DMS114 treated with DMSO at 0.1 percent for 48 hours (cell line): ENCODE results near the gene OAT.
"Not testable (repeated sequence)": the region's sequence is repeated elsewhere in the genome, so short reads cannot be mapped to it uniquely, and the experiment has no call there.

ENCODE experiments used
- DNase-seq: peaks from one replicate; lab custom pipeline; 2025; ENCODE audit not compliant: unreplicated experiment; lab: John Stamatoyannopoulos, UW

The OAT gene

DNA sequence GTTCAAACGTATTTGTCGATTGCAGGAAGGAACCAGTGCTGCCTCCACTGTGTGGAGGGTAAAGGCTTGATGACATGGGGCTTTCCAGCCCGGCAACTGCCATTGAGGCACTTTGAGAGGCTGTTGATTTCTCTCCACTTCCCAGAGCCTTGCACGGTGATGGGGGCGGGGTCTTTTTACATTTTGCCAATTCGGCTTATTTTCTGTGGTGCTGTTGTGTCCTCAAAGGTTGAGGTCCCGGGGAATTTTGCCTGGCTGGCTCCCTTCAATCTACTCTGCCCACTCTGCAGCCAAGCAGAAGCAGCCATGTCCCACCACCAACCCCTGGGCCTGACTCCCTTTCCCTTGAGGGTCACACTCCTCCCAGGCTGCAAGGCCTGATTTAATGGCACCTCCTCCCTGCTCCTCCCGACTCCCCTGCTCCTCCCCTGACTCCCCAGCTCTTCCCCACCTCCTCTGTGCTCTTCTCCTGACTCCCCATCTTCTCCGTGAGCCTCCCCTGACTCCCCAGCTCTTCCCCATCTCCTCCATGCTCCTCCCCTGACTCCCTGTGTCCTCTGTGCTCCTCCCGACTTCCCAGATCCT is 39.0 kb downstream of the OAT start:
- no peak for DNase-seq

DNA sequence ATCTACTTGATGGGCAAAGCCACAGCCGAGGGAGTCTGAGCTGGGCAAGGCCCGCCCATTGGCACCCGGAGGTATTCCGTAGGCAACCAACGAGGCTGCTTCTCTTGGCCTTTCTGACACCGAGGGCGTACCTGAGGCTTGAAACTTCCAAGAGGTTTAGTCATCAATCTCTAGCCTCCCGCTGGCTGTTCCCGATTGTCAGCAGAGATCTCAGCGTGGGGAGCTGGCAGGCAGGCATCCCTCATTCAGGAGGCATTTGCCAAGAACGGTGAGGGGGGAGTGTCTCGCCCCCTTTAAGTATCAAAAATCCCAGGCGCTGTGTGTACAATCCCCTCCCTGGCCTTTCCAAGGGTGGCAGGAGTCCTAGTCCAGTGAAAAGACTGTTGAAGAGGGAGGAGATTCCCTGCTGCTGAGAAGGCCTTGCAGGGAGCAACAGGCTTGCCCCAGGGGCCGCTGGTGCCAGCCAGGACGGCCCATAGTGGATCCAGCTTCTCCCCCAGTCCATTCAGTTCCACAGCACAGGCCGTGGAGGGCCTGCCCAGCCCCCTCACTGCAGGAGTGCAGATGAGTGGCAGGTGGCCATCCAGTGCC is 39.7 kb downstream of the OAT start:
- no peak for DNase-seq

- DNase-seq, result no peak
These were observed 40.5 kb downstream of the OAT start for GRCh38 chr10:124378271-124378670.

GRCh38 chr10:124377101-124377500 is 41.6 kb downstream of the OAT start:
- no peak for DNase-seq

DNA sequence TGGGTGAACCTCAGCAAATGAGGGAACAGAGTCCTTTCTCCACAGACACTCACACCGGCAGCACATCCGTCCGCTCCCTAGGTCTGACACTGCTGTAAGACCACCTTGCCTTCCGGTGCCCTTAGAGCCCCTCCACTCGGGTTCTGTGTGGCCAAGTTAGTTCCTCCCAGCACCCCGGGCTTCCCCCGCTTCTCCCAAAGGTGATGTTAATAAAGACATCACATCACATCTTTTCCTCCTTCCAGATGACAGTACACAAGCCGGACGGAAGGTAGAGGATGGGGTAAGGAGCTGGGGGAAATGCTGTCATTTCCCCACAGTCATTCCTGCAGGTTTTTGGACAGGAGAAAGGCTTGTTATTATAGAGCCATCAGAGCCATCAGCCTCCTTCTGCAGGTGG is 42.3 kb downstream of the OAT start:
- no peak for DNase-seq

- no peak for DNase-seq
These were observed 43.0 kb downstream of the OAT start for GRCh38 chr10:124375691-124376090.

- no peak for DNase-seq
These were observed 43.4 kb downstream of the OAT start for GRCh38 chr10:124375353-124375614.

GRCh38 chr10:124374535-124375352 is 44.0 kb downstream of the OAT start:
- DNase-seq, result no peak

- no peak for DNase-seq
These were observed 45.8 kb downstream of the OAT start for GRCh38 chr10:124372899-124373298.

- DNase-seq, result no peak
These were observed 48.3 kb downstream of the OAT start for GRCh38 chr10:124370426-124370825.

- DNase-seq, result no peak
These were observed 48.7 kb downstream of the OAT start for GRCh38 chr10:124369986-124370385.

- not testable (repeated sequence) for DNase-seq
These were observed 49.2 kb downstream of the OAT start for GRCh38 chr10:124369533-124369932.

DNA sequence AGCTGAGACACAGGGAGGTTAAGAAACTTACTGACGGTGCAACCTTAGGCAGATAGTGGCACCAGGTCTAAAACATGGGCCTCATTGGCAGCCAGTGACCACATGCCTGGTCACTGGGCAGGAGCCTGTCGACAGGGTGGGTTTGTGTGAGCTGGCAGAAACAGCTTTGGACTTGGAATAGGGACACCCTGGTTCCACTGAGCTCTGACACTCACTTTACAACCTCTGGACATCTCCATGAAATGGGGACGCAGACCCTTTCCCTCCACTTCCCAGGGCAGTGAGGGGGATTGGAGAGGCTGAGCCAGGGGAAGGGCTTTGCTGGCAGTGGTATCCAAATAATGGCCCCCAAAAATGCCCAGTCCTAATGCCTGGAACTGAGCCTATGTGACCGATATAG is 49.7 kb downstream of the OAT start:
- no peak for DNase-seq

DNA sequence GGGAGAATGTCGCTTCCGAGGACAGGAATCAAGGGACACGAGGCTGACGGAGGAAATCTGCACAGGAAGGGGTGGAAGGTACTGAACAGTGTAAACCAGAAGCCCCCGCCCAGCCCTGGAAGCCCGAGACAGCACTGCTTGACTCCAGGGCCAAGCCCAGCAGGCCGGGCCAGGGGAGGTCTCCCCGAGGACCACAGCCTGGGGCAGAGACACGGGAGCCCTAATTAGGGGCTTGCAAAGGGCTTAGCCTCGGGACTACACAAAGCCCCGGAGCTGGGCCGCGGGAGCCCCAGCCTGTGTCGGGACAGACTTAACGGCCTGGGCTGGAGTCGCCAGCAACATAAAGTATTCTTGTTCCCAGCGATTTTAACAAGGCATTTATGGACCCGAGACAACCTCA is 50.8 kb downstream of the OAT start:
- no peak for DNase-seq

DNA sequence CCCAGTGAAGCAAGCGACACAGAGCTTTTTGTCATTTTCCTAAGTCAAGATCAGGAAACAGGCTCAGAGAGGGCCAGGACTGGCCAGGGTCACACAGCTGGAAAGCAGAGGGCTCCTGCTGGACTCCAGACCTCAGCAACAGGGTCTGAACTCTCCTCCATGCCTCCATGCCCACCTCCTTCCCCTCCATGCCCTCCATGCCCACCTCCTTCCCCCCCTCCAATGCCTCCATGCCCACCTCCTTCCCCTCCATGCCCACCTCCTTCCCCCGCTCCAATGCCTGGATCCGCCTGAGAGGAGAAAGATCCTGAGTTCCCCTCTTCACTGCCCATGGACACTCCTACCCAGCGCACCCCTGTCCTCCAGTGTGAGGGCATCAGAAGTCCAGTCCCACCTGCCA is 51.3 kb downstream of the OAT start:
- no peak for DNase-seq

DNA sequence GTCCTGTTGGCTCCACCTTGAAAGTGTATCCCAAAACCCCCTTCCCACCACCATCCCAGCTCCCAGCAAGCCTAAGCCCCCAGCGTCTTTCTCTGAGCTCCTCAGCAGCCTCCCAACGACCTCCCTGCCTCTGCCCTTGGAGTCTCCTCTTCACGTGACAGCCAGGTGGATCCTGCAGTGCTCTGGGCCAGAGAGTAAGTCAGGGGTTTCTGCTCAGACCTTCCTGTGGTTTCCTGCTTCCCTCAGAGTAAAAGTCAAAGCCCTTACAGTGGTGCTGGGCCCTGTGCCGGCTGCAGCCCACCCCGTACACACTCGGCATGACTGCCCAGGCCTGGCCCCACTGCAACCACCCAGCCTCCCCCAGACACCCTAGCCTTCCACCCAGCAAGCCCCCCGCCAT is 51.9 kb downstream of the OAT start:
- DNase-seq, result no peak

DNA sequence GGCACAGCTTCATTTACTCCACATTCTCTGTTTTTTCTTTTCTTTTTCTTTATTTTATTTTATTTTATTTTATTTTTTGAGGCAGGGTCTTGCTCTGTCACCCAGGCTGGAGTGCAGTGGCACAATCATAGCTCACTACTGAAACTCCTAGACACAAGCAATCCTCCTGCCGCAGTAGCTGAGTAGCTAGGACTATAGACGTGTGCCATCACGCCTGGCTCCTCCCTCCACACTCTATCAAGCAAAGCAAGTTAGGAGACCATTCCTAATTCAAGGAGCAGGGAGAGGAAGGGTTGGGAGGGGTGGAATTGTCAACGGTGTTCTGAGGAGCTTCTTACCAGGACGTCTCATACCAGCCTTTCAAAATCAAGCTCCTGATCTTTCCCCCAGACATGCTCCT is 52.4 kb downstream of the OAT start:
- no peak for DNase-seq

DNA sequence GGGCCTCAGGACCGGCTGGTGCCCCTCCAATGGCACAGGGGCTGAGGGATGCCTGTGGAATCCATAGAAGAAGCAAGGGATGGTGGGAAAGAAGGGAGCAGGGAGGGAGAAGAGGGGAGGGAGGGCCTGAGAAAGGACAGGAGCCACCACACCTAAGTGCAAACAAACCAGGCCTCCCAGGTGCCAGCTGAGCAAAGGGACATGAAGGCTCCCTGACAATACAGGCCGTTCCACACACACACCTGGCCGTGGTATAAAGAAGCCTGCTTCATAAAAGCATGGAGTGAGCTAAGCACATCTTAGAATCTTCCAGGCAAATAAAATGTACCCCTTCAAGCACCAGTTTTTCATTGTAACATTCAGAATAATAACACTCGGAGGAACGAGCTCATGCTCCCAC is 54.0 kb downstream of the OAT start:
- DNase-seq, result no peak

GRCh38 chr10:124362568-124362967 is 56.2 kb downstream of the OAT start:
- no peak for DNase-seq

DNA sequence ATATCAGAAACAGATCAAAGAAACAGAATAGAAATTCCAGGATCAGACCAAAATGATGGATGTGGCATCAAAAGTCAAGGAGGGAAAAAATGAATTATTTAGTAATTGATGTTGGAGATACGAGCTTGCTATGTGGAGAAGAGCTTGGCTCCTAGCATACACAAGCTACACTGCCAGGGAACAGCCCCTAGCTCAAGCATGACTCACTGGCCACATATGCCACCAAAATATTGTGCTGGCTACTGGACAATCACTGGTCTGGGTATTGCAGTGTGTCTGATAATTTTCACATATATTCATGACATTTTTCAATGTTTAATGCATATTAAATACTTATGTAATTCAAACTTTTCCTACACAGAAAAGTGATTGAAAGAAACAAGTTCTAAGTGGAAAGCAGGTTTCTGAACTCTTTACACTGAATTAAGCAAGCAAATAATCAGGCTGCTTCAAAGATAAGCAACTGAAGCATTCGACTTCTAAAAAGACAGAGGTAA is 59.3 kb downstream of the OAT start:
- no peak for DNase-seq

- DNase-seq, result no peak
These were observed 61.2 kb downstream of the OAT start for GRCh38 chr10:124357561-124357885.

DNA sequence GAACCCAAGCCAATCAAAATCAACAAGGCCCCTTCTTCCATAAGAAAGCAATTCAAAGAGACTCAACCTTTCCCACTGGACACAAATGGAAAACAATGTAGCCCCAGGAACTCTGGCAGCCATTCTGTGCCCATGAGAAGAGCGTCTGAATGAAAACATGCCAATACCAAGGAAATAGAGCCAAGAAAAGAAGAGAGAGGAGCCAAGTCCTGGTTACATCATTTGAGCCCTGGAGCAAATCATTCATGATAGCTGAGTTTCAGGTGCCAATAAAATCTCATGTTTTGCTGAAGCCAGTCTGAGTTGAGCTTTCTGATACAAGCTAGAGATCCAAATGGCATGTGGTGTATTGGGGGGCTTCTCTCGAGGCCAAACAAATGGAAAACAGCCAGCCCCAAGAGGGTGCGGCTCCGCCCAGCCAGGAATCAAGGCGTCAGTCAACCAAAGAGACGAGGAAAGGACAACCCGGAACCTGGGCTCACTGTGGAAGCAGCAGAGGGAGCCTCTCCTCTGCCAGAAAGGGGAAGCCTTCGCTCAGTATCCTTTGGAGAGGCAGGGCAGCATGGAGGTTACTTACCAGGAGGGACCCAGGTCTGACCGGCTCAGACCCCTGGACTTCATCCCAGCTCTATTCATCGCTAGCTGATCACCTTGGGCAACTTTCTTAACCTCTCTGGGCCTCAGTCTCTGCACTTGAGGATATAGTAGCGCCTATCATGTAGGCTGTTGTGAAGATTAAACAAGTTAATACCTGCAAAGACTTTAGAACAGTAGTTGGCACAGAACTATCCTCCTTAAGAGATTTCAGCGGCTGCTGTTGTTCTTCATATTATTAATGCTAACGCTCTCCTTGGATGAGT is 61.8 kb downstream of the OAT start:
- DNase-seq, result no peak
